PC-9 (cell line): ENCODE measurements around the gene FCSK.

Experiments used
- EZH2 ChIP-seq: fragments of 200-600 bp; sonication (generic); IDR thresholded peaks from 2 replicates; pipeline ENCODE4 v1.8.0; 2017; ENCODE audit warnings: antibody characterized with exemption, low read depth
- TF ChIP-seq, protein P1 (sequence below): fragments of 200-600 bp; sonication (generic); conservative IDR thresholded peaks from 2 replicates; pipeline ENCODE4 v1.6.1; 2017; ENCODE audit warnings: mixed run types, antibody characterized with exemption, mild to moderate bottlenecking, moderate library complexity

- TF ChIP-seq, protein P1, sequence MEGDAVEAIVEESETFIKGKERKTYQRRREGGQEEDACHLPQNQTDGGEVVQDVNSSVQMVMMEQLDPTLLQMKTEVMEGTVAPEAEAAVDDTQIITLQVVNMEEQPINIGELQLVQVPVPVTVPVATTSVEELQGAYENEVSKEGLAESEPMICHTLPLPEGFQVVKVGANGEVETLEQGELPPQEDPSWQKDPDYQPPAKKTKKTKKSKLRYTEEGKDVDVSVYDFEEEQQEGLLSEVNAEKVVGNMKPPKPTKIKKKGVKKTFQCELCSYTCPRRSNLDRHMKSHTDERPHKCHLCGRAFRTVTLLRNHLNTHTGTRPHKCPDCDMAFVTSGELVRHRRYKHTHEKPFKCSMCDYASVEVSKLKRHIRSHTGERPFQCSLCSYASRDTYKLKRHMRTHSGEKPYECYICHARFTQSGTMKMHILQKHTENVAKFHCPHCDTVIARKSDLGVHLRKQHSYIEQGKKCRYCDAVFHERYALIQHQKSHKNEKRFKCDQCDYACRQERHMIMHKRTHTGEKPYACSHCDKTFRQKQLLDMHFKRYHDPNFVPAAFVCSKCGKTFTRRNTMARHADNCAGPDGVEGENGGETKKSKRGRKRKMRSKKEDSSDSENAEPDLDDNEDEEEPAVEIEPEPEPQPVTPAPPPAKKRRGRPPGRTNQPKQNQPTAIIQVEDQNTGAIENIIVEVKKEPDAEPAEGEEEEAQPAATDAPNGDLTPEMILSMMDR: no peak
- no peak for TF ChIP-seq EZH2
Measured at GRCh38 chr16:70418993-70419318, 35.4 kb upstream of the FCSK start.
